GM21367 (cell line): ENCODE data around the gene FAM193B.

Source experiments
- ATAC-seq: cut with Tn5 transposase; IDR thresholded peaks from one replicate; pipeline ENCODE4 v1.9.1; 2021; ENCODE audit not compliant: unreplicated experiment

The FAM193B gene

DNA sequence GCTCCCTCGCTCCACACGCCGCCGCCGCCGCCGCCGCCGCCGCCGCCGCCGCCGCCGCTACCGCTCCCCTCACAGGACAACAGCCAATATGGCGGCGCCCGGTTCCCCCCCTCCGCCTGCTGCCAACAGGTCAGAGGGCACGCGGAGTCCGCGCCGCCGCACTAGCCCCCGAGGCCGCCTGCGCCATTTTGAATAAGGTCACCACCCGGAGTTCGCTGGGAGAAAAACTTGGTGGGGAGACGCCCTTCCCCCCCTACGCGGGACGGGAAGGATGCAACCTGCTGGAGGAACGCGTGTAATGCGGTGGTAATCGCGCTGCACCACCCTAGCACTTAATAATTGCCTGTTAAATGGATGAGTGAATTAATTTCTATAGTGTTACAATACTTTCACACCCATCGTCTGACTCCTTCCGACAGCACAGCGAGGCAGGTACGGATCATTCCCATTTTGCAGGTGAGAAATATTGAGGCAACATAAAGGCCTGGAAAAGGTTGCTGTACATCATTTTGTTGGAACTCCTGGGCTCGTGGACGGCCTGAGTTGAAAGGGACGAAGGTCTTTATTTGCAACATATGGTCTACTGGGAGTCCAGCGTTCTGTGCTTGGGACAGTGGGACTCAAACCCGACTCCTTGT lies at the start of gene FAM193B:
TSS of gene FAM193B (minus strand) at position 90 of the 638 bp plus-strand sequence. CDS start 105 bp downstream, outside the sequence.
- ATAC-seq = peak; percentile 91

DNA sequence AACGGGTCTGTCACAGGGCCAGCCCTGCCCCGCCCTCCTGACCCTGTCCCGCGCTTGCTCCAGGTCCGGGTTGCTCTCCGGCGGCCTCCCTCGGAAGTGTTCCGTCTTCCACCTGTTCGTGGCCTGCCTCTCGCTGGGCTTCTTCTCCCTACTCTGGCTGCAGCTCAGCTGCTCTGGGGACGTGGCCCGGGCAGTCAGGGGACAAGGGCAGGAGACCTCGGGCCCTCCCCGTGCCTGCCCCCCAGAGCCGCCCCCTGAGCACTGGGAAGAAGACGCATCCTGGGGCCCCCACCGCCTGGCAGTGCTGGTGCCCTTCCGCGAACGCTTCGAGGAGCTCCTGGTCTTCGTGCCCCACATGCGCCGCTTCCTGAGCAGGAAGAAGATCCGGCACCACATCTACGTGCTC lies 49.8 kb upstream of the FAM193B start:
- no peak for ATAC-seq

DNA sequence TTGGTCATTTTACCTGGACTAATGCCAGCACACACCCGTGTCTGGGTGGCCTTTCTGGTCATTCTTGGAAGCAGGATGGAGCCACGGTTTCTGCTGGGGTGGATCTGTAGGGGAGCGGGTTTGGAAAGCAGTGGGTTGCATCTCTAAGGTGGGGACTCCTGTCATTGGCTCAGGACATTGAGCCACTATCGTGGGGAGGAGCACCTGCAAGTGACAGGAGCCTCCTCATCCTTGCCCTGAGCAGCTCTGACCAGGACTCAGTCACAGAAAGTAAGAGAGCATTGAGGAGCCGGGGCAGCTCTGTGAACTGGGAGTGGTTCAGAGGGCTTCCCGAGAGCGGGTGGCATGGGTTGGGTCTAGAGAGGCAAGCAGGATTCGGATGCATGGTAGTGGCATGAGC lies 49.3 kb upstream of the FAM193B start:
- ATAC-seq = no peak

DNA sequence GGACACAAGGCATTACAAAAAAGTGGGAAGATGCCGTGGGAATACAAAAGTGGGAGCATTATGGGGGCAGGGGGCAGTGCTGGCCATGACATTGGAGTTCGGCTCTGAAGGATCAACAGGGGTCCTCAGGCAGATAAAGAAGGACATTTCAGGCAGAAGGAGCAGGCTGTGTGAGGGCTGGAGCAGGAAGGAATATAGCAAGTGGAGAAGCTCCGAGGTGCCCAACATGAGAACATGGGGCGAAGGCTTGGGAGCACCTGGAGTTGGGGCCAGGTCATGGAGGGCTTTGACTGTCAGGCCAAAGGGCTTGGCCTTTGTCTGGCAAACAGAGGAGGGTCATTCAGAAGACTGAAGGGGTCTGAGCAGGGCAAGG lies 48.1 kb upstream of the FAM193B start:
- no peak for ATAC-seq

DNA sequence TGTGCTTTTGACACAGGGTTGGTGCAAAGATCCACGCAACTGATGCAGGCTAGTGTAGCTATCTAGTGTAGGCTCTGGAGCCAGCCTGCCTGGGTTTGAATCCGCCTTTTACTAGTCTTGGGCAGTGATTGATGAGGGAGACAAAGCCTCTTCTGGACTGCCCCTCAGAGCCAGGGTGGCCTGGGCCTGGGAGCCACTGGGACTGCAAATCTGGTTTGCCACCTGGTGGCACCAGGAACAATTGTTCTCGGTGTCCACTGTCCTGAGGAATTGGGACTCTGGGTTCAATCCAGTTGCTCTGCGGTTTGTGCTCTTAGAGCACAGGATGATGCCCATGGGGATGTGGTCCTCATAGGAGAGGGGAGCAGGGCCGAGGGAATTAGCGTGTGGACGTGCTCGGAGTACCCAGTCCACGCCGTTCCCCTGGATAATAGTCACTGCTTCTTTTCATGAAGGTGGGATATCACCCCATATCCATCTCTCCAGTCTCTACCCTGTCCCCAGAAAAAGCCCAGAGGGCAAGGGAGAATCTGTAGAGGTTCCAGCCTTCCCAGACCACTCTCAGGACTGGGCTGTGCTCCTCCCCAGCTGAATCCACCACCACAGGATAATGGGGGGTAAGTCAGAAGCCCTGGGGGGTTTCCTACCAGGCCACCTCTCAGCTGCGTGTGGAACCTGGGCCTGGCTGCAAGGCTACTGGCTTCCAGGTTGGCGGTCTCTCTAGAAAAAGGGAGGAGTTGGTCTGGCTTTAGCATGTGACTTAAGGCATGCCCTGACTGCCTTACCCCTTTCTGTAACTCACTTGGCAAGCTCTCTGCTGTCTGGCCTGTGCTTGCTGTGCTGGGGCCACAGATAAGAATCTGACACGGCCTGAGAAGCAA lies 47.5 kb upstream of the FAM193B start:
- no peak for ATAC-seq

DNA sequence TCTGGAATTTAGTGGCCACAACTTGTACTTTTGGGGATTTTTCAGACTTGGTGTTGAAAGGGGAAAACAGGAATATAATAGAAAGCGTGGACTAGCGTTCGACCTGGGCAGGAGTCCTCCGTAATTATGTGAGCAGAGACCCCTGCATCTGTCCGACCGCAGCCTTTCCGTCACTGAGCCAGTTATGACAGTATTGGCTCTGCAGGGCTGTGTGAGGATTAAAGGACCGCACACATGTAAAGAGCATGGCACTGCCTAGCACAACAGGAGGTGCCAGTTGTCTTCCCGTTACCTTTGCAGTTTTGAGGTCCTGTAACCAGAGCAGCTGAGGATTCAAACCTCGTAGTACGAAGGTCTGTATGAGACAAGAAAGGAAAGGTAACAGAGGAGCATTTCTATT lies 46.8 kb upstream of the FAM193B start:
- ATAC-seq = no peak

DNA sequence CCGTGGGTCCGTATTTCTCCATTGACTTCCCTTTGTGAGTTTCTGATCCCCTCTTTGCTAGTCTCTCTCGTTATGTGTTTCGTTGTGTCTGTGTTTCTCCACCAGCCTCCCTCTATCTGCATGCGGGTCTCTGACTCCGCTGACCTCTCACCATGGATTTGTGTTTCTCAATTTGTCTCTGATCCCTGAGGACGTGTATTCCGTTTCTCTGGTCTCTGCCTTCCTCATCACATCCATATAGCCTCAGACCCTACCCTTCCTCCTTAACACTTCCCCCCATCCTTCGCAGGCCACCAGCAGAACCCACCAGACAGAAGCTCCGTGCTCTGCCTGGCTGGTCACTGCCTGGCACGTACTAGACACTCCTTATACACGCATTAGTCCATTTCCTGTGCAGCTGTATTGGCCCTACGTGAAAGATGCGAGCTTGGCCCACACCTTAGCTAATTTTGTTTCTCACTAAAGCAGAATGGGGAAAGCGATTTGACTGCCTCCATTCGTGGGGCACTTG lies 46.2 kb upstream of the FAM193B start:
- ATAC-seq = no peak

DNA sequence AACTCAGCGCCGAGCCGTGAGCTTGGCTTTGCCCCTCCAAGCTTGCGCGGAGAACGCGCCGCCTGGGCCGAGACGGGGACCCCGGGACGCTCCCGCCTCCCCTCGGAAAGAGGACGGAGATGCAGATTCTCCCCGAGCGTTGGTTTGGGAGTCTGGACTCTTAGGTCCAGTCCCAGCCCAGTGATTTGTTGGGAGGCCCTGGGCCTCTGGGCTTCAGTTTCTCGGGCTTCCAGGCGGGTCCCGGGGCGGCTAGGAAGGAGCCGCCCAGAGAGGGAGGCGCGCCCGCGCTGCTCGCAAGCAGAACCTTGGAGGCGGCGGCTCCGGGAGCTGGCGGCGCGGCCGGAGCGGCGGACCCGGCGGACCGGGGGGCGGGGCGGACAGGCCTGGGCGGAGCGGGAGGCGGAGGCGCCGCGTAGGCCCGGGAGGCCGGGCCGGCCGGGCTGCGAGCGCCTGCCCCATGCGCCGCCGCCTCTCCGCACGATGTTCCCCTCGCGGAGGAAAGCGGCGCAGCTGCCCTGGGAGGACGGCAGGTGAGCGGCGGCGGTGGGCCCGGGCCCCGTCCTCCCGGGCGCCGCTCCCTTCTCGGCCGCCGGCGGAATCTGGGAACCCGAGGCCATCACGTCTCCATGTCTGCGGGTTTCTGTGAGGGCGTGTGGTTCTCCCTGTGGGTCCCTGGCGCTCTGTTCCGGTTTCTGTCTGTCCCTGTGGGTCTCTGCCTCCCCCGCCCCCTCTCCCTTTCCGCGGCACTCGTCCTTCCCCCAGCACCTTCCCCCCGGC lies 45.6 kb upstream of the FAM193B start, which contains the start of gene B4GALT7:
TSS of gene B4GALT7 (plus strand) at position 402 of the 777 bp plus-strand sequence. CDS start at position 481, 79 bp downstream.
- ATAC-seq = peak; percentile 78

DNA sequence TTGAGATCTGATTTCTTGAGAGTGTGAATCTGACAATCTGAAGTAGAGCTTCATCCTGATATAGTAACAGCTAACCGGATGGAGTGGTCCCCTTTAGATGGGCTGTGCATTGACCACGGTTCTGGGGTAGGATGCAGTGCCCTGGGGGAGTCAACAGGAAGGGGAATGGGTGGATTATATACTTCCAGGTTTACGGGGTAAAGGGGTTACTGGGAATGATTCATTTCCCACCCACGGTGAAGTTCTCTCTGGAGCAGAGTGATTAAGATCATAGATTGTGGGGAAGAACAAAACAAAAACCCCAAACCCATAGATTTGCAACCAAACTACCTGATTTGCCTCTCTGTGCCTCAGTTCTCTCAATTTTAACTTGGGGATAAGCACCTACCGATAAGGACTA lies 44.1 kb upstream of the FAM193B start:
- ATAC-seq = no peak

DNA sequence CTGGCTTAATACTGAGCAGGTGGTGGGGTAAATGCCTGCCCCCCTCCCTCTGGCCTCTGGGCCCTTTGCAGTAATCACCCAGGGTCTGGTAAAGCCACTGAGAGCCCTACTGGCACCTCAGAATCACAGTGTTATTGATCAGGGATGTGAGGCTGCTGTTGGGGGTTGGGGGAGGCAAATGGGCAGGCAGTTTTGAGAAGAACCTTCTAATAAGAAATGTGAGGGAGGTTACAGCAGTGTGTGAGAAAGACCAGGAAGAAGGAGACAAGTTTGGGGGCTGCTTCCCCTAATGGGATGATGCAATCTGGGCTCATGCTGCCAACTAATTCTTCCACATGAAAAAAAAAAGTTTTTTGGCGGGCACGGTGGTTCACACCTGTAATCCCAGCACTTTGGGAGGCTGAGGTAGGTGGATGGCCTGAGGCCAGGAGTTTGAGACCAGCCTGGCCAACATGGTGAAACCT lies 42.4 kb upstream of the FAM193B start:
- ATAC-seq = no peak

DNA sequence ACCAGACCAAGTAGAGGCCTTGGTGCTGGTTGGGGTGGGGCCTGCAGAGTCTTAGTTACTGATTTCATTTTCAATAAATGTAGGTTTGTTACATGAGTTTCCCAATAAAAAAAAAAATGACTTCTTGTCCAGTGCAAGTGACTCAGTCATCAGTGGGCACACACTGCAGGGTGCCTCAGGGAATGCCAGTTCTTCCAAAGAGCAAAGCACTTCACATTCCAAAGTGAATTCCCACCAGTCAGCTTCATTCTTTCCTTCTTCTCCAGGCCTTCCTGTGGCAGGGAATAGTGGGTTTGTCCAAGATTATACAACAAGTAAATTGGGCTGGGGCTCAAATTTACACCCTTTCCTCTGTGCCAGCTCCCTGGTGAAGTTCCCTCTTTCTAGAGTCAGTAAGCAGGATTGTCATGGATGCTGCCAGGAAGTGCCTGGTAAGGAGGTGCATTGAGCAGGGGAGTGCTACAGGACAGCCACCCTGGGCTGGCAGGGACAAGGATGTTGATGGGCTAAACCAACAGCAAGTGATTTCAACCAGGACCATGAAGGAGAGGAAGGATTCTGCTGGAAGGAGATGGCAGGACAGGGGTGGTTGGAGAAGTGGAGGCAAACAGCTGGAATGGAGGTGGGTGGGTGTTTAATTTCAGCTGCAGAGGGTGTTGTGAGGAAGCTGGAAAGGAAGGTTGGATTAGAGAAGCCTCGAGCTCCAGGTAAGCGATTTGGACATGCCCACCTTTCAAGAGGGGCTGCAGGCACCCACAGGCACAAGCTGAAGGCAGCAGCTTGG lies 41.8 kb upstream of the FAM193B start:
- ATAC-seq = no peak

DNA sequence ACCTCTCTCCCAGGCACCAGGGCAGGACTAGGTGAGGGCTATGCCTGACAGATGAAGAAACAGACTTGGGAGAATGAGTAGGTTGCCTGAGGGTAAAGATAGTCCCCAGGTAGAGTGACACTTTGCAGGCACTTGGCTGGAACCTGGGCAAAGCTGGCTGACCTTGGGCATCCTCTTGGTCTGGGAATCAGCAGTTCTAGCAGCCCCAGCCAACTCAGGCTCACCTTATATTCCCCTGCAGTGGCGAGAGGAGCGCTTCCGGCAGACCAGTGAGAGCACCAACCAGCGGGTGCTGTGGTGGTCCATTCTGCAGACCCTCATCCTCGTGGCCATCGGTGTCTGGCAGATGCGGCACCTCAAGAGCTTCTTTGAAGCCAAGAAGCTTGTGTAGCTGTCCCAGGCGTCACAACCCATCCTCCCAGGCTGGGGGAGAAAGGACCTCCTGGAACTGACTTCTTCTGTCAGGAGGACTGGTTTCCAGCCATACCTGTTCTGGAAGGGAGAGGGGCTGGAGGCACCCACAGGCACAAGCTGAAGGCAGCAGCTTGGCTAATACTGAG lies 40.7 kb upstream of the FAM193B start:
- no peak for ATAC-seq

DNA sequence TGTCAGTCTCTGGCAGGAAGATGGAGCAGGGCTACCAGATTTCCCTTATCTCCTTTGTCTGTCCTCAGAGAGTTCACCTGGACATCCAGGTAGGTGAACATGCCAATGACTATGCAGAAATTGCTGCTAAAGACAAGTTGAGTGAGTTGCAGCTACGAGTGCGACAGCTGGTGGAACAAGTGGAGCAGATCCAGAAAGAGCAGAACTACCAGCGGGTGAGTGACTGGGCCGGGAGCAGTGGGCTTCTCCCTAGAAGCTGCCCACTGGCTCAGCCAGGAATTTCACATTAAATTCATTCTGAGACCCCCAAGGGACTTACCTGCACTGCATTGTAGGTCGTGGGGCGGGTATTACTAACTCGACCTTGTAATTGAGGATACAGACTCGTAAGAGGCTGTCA lies 39.7 kb upstream of the FAM193B start:
- ATAC-seq = no peak

DNA sequence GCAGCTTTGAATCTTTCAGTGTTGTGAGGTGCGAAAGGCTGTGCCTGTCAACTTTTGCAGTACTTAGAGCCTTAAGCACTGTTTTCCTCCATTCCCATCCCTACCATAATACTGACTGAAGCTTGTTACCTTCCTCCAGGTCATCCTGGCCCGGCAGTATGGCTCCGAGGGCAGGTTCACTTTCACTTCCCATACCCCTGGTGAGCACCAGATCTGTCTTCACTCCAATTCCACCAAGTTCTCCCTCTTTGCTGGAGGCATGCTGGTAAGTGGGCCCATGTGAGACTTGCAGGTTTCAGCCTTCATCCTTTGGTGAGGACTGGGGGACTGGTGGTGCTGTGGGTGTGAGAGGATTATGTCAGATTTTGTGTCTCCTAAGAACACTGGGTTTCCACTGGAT lies 39.1 kb upstream of the FAM193B start:
- no peak for ATAC-seq

DNA sequence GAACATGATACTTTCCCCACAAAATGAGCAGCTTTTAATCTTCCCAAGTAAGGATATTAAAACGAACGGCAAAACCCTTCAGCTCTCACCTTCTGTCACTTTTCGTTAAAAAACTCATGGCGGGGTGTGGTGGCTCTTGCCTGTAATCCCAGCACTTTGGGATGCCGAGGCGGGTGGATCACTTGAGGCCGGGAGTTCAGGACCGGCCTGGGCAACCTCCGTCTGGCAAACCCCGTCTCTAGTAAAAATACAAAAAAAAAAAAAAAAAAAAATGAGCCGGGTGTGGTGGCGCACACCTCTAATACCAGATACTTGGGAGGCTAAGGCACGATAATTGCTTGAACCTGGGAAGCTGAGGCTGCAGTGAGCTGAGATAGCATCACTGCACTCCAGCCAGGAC lies 38.5 kb upstream of the FAM193B start:
- no peak for ATAC-seq

DNA sequence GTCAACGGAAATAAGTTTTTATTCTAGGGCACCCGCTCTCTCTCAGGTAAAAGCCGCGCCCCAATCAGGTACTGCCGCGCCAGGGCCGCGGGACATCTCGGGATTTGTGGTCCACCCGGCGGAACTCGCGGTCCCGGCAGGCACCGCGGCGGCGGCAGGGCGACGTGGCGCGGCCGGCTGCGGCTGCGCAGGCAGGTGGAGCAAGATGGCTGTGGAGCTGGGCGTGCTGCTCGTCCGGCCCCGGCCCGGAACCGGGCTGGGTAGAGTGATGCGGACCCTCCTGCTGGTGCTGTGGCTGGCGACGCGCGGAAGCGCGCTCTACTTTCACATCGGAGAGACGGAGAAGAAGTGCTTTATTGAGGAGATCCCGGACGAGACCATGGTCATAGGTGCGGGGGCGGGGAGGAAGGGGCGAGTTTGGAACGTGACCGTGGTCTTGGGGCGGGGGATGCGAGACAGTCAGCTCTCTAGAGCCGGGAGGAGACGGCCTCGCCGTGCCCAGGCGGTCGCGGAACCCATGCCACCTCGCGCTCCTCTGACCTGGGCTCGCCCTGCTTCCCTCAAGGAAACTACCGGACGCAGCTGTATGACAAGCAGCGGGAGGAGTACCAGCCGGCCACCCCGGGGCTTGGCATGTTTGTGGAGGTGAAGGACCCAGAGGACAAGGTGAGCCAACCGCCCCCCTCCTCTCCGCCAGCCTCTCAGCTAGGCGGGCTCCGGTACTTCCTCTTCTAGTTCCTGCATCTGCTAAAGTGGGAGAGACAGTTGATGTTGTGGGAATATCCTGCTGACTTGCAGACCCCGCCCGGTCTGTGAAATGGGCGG lies 37.9 kb upstream of the FAM193B start, which contains the start of gene TMED9:
TSS of gene TMED9 (plus strand) at position 194 of the 825 bp plus-strand sequence. CDS start at position 206, 12 bp downstream.
- peak; percentile 86 for ATAC-seq

DNA sequence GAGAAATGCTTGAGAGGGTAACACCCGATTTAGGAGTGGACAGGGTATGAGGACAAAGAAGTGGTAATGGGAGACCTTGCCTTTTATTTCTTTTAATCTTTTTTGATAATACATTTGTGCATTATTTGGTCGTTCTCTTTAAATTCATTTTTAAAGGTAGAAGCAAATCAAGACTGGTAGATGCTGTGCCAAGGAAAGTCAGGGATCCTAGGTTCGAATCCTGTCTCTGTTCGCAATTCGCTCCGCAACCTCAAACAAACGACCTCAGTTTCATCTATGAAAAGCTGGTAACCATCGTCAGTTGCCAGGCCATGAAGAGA lies 37.3 kb upstream of the FAM193B start:
- no peak for ATAC-seq

DNA sequence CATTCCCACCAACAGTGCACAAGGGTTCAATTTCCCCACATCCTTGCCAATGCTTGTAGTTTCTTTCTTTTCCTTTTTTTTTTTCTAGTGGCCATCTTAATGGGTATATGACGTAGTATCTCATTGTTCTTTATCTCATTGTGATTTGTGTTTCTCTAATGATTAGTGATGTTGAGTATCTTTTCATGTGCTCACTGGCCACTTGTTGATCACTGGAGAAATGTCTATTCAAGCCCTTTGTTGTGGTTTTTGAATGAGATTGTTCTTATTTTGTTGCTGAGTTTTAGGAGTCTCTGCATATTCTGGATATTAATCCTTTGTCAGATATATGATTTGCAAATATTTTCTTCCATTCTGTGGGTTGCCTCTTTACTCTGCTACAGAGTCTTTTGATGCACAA lies 36.0 kb upstream of the FAM193B start:
- no peak for ATAC-seq

DNA sequence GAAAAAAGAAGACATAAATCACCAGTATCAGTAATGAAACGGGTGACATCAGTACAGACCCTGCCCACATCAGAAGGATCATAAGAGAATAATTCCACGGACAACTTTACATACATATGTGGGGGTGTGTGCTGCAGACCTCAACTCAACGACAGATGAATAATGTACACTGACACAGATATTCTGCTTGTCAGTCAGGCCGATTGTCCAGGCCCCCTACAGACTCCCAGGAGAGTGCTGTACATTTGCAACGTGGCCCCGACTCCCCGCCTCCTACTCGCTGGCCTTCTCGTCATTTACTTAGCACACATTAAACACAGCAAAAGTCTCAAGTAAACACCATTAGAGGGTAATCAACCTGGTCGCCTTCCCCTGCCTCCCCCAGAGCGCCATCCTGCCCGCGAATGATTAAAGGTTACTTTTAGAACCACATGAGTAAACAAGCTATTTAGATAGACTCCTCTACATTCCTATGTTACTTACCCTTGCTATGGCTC lies 34.1 kb upstream of the FAM193B start:
- ATAC-seq = no peak
